Activated naive CD8-positive, alpha-beta T cell treated with anti-CD3 and anti-CD28 coated beads for 36 hours (primary cell): ENCODE measurements around the gene CHST9. TPM values are rescaled to one million over a fixed set of nuclear protein-coding genes. Genes with fewer than 3 reads are reported as not detected.

Source experiments
- DNase-seq: peaks from one replicate; pipeline ENCODE4 v3.0.0; 2021
- H3K27ac Mint-ChIP-seq: one replicate; pipeline ENCODE4 v1.8.0; 2022; ENCODE audit warnings: mild to moderate bottlenecking, moderate library complexity, mixed read lengths
- H3K27me3 Mint-ChIP-seq: one replicate; pipeline ENCODE4 v1.8.0; 2022; ENCODE audit warnings: mild to moderate bottlenecking, mixed read lengths
- H3K36me3 Mint-ChIP-seq: one replicate; pipeline ENCODE4 v1.8.0; 2021; ENCODE audit warnings: mild to moderate bottlenecking, mixed read lengths
- H3K4me1 Mint-ChIP-seq: one replicate; pipeline ENCODE4 v1.8.0; 2021; ENCODE audit warnings: mixed read lengths
- H3K4me3 Mint-ChIP-seq: one replicate; pipeline ENCODE4 v1.8.0; 2022; ENCODE audit warnings: mild to moderate bottlenecking, moderate library complexity, mixed read lengths
- H3K9me3 Mint-ChIP-seq: one replicate; pipeline ENCODE4 v1.8.0; 2022; ENCODE audit warnings: mixed read lengths
- total RNA-seq, 2 experiments: library from RNA; stranded (reverse); gene quantifications; one replicate each; pipeline ENCODE4 v1.2.3, GENCODE V29; 2021

The CHST9 gene
- total RNA-seq, 2 experiments from 2014 or later = not detected

DNA sequence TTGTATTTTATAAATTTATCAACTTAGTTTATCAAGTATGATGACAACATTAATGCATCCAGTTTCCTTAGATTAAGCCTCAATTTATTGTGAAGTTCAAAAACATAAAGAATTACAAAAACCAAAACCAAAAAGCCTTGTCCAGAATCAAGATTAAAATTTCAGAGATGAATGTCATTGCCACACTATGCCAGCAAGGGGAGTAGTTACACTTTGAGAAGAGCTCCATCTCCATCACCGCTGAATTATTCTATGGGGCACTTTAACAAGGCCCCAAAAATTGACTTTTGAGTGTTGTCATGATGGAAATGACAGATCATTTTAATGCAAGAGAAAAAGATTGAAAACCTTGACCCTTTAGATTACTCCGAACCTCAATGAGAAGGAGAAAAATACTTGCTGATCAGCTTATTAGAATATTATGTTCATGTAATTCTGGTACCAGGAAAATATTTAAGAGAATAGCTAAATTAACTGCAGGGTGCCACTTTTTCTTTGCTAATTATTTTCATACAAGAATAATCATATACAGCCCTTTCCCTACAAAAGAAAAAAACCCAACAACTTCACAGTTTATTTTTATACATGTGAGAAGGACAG is 167.1 kb downstream of the CHST9 start:
- H3K9me3 Mint-ChIP-seq = no peaks in the 10 kb centered on the region
- H3K4me3 Mint-ChIP-seq = no peak overlapping the region
- no peak overlapping the region for H3K27ac Mint-ChIP-seq
- no peaks in the 10 kb centered on the region for H3K4me1 Mint-ChIP-seq
- no peaks in the 10 kb centered on the region for H3K36me3 Mint-ChIP-seq
- H3K27me3 Mint-ChIP-seq = peaks cover 4% of the 10 kb centered on the region
- DNase-seq = no peak

DNA sequence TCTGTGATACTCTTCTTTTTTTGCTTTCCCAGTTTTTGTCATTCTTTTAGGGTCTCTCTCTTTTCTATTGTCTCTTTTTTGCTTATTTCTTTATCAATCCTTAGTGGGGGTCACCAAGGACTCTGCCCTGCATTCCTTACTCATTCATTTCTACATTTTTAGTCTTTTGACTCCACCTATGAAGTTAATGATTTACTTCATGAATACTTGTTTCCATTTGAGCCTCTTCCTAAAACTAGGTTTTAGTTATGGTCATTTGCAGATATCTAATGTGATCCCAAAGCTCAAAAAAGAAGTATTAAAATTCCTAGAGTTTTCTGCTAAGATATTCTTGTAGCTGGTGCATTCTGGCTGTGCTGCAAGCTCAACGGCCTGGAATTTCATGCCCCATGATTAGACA is 170.3 kb downstream of the CHST9 start:
- no peak overlapping the region for H3K27ac Mint-ChIP-seq
- H3K9me3 Mint-ChIP-seq = no peaks in the 10 kb centered on the region
- H3K27me3 Mint-ChIP-seq = peaks cover 4% of the 10 kb centered on the region
- no peaks in the 10 kb centered on the region for H3K36me3 Mint-ChIP-seq
- DNase-seq = no peak
- no peak overlapping the region for H3K4me3 Mint-ChIP-seq
- H3K4me1 Mint-ChIP-seq = no peaks in the 10 kb centered on the region

DNA sequence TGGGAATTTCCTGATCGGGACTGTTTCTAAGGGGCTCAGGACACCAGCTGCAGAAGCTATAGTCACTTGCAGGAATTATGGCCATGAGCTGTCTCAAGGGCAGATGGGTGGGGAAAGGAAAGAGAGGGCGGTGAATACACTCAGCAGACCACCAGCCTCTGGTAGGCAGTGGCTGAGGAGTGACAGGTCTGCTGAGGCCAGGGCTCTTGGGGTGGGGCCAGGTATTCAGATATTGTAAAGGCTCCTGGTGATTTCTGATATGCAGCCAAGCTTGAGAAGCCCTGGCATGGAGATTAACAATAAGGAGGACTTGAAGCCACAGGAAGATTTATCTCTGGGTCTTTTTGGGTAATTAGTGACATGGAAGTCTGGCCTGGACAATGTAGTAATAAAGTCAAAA is 174.3 kb downstream of the CHST9 start:
- Mint-ChIP-seq H3K27me3 (peaks cover 4% of the 10 kb centered on the region), H3K9me3 (no peaks in the 10 kb centered on the region), H3K4me3 (no peak overlapping the region), H3K4me1 (no peaks in the 10 kb centered on the region), H3K27ac (no peak overlapping the region), H3K36me3 (no peaks in the 10 kb centered on the region)
- DNase-seq = no peak

DNA sequence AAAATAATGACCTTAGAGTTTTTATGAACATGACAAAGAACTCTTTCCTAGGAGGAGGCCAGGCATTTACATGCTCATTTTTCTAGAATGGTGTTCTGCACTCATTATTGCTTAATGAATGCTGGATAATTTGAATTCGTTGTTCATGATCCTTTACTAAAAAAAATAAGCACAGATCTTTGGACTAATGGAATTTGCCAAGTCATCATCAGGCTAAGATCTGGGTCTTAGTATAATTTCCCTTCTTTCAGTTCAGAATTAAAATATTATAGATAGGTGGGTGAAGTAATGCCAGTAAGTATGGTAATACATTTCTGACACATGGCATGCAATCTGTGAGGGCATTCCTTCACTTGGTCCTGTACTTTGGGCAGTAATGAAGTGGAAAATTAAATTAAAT is 175.8 kb downstream of the CHST9 start:
- H3K36me3 Mint-ChIP-seq = no peaks in the 10 kb centered on the region
- no peak overlapping the region for H3K27ac Mint-ChIP-seq
- no peaks in the 10 kb centered on the region for H3K27me3 Mint-ChIP-seq
- no peaks in the 10 kb centered on the region for H3K4me1 Mint-ChIP-seq
- DNase-seq = no peak
- no peaks in the 10 kb centered on the region for H3K9me3 Mint-ChIP-seq
- H3K4me3 Mint-ChIP-seq = no peak overlapping the region

DNA sequence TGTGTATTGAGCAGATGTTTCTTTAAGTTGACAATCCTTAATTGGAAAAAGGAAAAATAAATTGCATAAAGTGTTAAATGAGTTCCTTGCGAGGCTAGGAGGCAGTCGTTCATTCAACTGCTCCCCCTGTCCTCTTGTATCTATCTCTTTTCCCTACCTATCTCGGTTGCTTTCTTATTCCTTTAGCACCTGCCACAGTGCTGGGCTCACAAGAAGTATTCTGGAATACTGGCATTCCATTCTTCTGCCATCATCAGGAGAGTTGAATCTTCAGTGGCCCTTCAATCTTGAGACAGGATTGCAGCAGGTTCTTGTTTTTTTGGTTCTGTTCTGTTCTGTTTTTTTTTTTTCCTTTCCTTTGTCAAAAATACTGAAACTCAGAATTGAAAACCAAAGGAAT is 176.5 kb downstream of the CHST9 start:
- Mint-ChIP-seq H3K4me1 (no peaks in the 10 kb centered on the region), H3K27me3 (no peaks in the 10 kb centered on the region), H3K9me3 (no peaks in the 10 kb centered on the region), H3K36me3 (no peaks in the 10 kb centered on the region), H3K4me3 (no peak overlapping the region), H3K27ac (no peak overlapping the region)
- no peak for DNase-seq

DNA sequence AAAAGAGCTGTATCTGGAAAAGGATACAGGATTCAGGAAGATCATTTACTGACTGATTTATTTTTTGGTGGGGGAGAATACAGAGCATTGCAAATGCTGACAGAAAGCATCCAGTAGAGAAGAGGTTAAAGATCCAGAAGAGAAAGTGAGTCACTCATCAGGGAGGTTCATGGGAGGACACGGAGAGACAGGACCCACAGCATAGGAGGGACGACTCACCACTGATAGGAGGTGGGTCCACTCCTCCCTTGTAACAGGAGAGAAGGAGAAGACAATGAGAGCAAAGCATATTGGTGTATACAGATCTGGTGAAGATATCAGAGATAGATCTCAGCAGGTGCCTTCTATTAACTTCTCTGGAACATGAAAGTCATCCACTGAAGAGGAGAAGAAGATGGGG is 177.2 kb downstream of the CHST9 start:
- Mint-ChIP-seq H3K27ac (no peak overlapping the region), H3K4me3 (no peak overlapping the region), H3K36me3 (no peaks in the 10 kb centered on the region), H3K9me3 (no peaks in the 10 kb centered on the region), H3K27me3 (no peaks in the 10 kb centered on the region), H3K4me1 (no peaks in the 10 kb centered on the region)
- DNase-seq = no peak

DNA sequence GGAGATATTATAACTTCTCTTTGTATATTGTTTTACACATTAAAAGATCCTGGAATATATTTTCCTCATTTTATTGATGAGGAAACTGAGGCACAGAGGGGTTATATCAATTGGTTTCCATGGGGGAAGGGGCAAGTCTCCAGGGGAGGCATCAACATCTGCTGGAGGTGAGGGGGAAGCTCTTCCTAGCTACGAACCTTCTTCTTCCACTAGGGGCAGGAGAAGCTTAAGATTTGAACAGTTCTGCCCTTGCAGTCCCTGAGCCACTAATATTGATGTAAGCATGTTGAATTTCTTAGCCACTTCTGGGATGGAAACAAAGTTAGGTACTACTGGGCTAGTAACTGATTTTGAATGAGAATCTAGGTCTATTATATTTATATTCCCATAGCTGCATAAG is 179.5 kb downstream of the CHST9 start:
- no peaks in the 10 kb centered on the region for H3K27me3 Mint-ChIP-seq
- H3K9me3 Mint-ChIP-seq = no peaks in the 10 kb centered on the region
- H3K4me1 Mint-ChIP-seq = no peaks in the 10 kb centered on the region
- no peaks in the 10 kb centered on the region for H3K36me3 Mint-ChIP-seq
- H3K27ac Mint-ChIP-seq = no peak overlapping the region
- no peak overlapping the region for H3K4me3 Mint-ChIP-seq
- DNase-seq = no peak

DNA sequence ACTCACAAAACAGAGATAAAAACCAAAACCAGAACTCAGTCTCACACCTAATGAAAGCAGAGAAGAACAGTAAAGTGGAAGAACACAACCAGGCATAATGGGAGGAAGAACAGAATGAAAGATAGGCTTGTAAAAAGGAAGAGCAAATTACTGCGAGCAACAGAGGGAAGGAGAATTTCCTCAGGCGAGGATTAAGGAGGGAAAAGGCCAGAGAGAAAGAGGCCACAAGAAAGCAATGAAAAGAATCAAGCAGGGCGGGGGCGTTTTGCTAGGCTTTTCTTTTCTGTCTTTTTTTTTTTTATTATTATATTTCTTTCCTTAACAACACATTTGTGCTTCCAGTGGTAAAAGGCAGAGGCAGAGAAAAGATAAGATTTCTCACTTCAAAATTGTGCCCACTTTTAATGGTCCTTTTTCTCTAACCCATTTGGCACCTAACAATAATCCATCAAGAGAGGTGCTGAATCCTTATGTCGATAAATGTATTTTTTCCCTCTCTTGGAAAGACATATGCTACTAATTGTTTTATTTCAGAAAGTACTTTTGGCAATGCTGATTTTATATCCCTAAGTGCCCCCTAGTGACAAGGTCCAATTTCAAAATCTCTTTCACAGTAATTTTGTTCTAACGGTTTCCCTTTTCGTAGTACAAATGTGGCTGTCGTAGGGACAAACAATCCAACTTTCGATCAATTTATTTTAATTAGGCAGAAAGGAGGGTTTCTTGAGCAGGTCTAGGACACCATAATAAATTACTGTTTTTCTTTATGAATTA is 180.9 kb downstream of the CHST9 start:
- Mint-ChIP-seq H3K36me3 (no peaks in the 10 kb centered on the region), H3K4me3 (no peak overlapping the region), H3K4me1 (no peaks in the 10 kb centered on the region), H3K27me3 (no peaks in the 10 kb centered on the region), H3K9me3 (no peaks in the 10 kb centered on the region), H3K27ac (no peak overlapping the region)
- no peak for DNase-seq

DNA sequence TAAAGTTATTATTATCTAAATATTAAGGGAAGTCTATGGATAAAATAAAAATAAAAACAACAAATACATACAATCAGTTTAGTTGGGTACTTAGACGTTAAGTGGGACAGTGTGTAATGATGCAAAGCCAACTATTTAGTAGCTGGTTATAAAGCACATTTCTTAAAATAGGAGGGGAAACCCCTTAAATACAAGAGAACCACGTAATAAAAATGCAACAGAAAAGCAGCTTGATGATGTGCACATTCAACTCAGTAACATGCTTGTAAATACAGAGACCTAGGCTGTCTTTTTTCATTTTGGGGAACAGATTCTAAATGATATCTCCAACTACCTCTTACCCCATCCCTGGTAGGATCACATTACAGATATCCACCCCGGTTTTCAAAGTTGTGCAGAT is 185.3 kb downstream of the CHST9 start:
- Mint-ChIP-seq H3K27ac (no peak overlapping the region), H3K4me3 (no peak overlapping the region), H3K27me3 (no peaks in the 10 kb centered on the region), H3K36me3 (no peaks in the 10 kb centered on the region), H3K4me1 (no peaks in the 10 kb centered on the region), H3K9me3 (no peaks in the 10 kb centered on the region)
- DNase-seq = no peak

DNA sequence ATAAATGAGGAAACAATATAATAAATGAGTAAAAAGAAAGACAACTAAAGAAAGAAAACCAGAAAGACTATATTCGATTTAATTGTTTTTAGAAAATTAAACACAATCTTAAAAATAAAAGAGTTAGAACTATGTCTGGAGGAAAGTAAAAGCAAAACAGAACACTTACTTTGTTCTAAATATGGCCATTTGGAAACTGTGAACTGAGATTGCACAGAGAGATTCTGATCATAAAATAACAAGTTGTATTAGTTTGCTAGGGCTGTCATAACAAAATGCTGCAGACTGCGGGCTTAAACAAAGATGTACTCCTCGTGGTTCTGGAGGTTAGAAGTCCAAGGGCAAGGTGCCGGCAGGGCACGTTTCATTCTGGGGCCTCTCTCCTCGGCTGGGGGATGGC is 191.5 kb downstream of the CHST9 start:
- H3K27ac Mint-ChIP-seq = no peak overlapping the region
- no peaks in the 10 kb centered on the region for H3K9me3 Mint-ChIP-seq
- no peaks in the 10 kb centered on the region for H3K4me1 Mint-ChIP-seq

DNA sequence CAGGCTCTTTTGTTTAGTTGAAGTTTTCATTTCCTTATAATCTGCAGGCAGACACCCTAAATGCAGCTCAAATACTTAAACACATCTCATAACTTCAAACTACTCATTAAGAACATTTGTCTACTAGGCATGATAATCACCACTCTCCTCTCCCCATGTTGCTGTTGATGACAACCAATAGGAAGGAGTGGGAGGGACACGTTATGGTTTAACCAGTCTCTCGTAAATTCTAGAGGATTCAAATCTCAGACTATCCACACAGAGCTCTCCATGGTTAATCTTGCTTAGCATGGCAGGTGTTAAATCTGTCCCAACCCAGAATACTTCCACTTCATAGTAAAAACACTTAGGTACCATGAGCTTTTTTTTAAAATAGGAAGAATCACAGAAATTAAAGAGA is 192.2 kb downstream of the CHST9 start:
- Mint-ChIP-seq H3K27ac (no peak overlapping the region), H3K36me3 (no peaks in the 10 kb centered on the region), H3K4me3 (no peak overlapping the region), H3K27me3 (no peaks in the 10 kb centered on the region), H3K9me3 (no peaks in the 10 kb centered on the region), H3K4me1 (no peaks in the 10 kb centered on the region)
- no peak for DNase-seq

More for the DNA sequence above, 191.5 kb downstream of the CHST9 start:
- no peaks in the 10 kb centered on the region for H3K27me3 Mint-ChIP-seq
- no peak overlapping the region for H3K4me3 Mint-ChIP-seq
- DNase-seq = no peak
- no peaks in the 10 kb centered on the region for H3K36me3 Mint-ChIP-seq

DNA sequence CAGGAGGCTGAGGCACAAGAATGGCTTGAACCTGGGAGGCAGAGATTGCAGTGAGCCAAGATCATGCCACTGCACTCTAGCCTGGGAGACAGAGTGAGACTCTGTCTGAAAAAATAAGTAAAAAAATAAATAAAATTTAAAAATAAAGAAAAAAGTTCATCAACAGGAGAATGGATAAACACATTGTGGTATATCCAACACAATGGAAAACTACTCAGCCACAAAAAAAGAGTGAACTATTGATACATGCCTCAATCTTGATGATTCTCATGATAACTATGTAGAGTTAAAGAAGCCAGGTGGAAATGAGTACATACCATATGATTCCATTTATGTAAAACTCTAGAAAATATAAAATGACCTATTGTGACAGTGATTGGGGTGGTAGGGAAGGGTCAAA is 195.3 kb downstream of the CHST9 start:
- H3K9me3 Mint-ChIP-seq = peaks cover 6% of the 10 kb centered on the region
- no peaks in the 10 kb centered on the region for H3K4me1 Mint-ChIP-seq
- H3K4me3 Mint-ChIP-seq = no peak overlapping the region
- H3K36me3 Mint-ChIP-seq = no peaks in the 10 kb centered on the region
- no peak for DNase-seq
- H3K27me3 Mint-ChIP-seq = no peaks in the 10 kb centered on the region
- no peak overlapping the region for H3K27ac Mint-ChIP-seq

DNA sequence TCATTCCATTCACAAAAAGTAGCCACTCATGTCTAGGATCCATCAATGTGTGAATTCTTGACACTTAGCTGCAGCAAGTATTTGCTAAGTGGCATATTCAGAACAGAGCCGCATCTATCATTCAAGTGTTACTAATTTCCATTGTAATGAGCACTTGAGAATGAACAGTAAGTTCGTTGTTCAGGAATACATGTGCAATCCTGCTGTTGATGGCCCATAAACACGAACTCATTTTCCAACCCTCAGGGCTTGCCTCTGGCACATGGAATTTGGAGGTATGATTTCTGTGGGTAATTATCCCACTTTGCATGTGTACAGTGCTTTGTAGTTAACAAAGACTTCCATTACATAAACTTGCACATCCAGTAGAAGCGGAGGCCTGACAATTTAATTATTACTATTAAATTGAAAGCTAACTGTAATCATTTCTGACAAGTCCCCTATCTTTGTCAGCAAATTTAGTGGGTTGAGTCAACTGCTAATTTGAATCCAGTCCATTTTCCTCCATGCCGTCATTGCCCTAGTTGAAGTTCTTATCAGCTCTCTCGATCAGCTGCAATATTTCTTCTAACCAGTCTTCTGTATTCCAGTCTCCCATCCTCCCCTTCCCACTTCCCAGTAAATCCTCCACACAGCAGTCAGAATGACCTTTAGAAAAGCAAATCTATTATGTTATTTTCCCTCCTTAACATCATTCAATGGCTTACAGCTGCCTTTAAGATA is 203.6 kb downstream of the CHST9 start:
- Mint-ChIP-seq H3K9me3 (peaks cover 6% of the 10 kb centered on the region), H3K27me3 (peaks cover 5% of the 10 kb centered on the region), H3K36me3 (no peaks in the 10 kb centered on the region), H3K4me3 (no peak overlapping the region), H3K4me1 (no peaks in the 10 kb centered on the region), H3K27ac (no peak overlapping the region)
- no peak for DNase-seq

DNA sequence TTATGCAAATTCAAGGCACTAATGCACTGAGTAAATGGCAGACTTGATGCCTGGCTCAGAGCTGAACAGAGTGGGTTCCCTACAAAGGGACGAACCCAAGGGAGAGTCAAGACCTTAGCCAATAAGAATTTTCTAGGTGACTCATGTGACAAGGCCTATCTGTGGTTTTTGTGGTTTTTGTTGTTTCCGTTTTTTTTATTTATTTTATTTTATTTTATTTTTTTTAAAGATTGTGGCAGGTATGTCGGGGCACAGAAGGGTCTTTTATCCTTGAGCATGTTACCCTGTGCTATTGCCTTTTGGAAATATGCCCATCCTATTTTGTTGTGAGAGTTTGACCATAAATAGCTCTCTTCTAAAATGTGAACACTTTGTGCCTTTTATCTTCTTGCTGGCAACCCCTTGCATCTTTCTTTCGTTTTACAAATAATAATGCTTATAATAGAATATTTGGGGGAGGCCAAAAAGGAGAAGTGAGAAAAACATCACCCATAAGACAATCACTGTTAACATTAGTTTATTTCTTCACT is 206.2 kb downstream of the CHST9 start:
- H3K9me3 Mint-ChIP-seq = no peaks in the 10 kb centered on the region
- DNase-seq = no peak
- H3K36me3 Mint-ChIP-seq = no peaks in the 10 kb centered on the region
- H3K4me1 Mint-ChIP-seq = no peaks in the 10 kb centered on the region
- peaks cover under 1% of the 10 kb centered on the region for H3K27me3 Mint-ChIP-seq
- H3K4me3 Mint-ChIP-seq = no peak overlapping the region
- H3K27ac Mint-ChIP-seq = no peak overlapping the region

DNA sequence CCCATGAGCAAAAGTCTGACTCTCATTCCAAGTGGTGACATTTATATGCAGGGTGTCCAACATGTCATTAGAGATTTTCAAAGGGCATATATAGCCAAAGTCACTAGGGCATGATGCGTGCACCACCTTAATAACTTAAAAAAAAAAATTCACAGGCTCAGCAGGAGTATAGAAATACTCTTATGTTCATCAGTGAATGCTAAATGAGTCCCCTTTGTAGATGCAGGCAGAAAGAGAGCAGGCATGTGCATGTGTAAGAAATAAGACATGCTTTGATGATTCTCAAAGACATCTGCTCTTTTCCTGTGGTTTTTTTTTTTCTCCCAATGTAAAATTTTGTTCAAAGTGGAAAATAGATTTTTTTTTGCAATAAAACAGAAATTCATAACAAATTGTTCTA is 207.3 kb downstream of the CHST9 start:
- Mint-ChIP-seq H3K9me3 (no peaks in the 10 kb centered on the region), H3K27me3 (no peaks in the 10 kb centered on the region), H3K4me3 (no peak overlapping the region), H3K36me3 (no peaks in the 10 kb centered on the region), H3K4me1 (no peaks in the 10 kb centered on the region), H3K27ac (no peak overlapping the region)
- no peak for DNase-seq
